Fibroblast of the aortic adventitia (primary cell): Measurements from ENCODE around the gene RASSF7. TPM values are rescaled to one million over a fixed set of nuclear protein-coding genes. Genes with fewer than 3 reads are reported as not detected.

Experiments
- DNase-seq: peaks from one replicate; pipeline ENCODE4 v3.0.0-alpha.2; 2010; ENCODE audit warnings: low read depth
- H3K4me3 ChIP-seq: 2 replicates; pipeline ENCODE4 v1.5.1; 2011; ENCODE audit warnings: low read depth, mild to moderate bottlenecking, control low read depth, low read length, moderate library complexity
- total RNA-seq: library from RNA; depleted of rRNA; stranded (reverse); fragments of >200 nt; gene quantifications from 2 replicates; pipeline ENCODE4 v1.2.3, GENCODE V29; 2012; ENCODE audit warnings: low replicate concordance
- TF ChIP-seq, protein P1 (sequence below): IDR thresholded peaks from 2 replicates; pipeline ENCODE4 v1.5.1; 2011; ENCODE audit warnings: mild to moderate bottlenecking, low read length, control low read depth, inconsistent platforms; ENCODE audit not compliant: insufficient read depth

Gene RASSF7
- total RNA-seq, 1 donor: 1.6 TPM

- no peak overlapping the region for H3K4me3 ChIP-seq
- no peak for DNase-seq
- TF ChIP-seq, protein P1, sequence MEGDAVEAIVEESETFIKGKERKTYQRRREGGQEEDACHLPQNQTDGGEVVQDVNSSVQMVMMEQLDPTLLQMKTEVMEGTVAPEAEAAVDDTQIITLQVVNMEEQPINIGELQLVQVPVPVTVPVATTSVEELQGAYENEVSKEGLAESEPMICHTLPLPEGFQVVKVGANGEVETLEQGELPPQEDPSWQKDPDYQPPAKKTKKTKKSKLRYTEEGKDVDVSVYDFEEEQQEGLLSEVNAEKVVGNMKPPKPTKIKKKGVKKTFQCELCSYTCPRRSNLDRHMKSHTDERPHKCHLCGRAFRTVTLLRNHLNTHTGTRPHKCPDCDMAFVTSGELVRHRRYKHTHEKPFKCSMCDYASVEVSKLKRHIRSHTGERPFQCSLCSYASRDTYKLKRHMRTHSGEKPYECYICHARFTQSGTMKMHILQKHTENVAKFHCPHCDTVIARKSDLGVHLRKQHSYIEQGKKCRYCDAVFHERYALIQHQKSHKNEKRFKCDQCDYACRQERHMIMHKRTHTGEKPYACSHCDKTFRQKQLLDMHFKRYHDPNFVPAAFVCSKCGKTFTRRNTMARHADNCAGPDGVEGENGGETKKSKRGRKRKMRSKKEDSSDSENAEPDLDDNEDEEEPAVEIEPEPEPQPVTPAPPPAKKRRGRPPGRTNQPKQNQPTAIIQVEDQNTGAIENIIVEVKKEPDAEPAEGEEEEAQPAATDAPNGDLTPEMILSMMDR: no peak
These were observed 6.8 kb upstream of the RASSF7 start for GRCh38 chr11:553988-554340.

DNA sequence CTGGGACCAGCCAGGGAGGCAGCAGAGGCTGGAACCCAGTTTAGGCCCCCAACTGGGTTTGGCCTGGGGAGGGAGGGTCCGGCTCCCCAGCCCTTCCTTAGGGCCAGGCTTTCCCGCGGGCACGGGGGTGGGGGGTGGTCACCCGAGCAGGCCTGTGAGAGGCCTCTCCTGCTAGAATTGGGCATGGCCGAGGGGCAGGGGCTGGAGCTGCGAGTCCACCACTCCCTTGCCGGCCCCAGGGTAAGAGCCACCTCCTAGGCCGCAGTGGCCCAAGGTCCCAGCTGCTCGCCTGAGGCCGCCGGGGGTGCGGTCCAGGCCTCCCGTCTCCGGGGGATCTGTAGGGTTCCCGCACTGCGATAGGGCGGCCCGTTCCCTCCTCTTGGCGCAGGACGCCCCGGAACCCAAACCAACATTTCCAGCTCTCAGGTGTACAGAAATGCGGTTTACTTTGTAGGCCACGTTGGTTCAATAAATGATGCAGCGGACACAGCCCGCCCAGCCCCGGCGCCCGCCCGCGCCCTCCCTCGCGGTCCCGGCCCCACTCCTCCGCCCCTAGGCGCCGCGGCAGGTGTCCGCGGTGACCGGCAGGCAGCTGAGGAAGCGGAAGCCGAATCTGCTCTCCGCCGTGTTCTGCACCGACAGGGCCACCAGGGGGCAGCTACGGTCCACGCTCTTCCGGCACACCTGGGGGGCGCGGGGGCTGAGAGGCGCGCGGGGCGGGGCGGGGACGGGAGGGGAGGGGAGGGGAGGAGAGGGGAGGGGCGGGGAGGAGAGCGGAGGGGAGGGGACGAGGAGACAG is 6.1 kb upstream of the RASSF7 start:
- no peak for DNase-seq
- H3K4me3 ChIP-seq: peak overlapping the region; percentile 5
- TF ChIP-seq, protein P1: peak; percentile 67

DNA sequence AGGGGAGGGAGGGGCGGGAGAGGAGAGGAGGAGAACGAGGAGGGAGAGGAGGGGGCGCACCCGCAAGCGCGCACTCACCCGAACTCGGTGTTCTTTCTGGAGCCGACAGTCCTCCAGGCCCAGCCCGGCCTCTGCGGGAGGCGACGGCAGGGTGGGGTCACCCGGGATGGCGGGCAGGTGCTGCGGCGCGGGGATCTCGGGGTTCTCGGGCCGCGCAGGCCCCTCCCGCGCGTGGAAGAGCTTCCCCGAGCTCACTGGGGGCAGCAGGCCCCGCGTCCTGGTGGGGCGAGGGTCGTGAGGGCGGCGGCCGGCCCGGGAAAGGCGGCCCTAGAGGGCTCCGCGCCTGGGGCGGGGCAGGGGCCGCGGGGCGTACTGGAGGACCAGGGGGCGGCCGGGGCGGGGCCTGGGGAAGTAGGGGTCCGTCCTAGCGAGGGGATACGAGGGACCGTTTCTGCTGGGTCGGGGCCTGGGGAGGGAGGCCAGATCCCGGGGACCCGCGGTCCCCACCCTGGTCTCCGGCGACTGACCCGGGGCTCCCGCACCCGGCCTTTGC is 5.5 kb upstream of the RASSF7 start:
- TF ChIP-seq, protein P1: no peak
- H3K4me3 ChIP-seq: no peak overlapping the region
- no peak for DNase-seq

DNA sequence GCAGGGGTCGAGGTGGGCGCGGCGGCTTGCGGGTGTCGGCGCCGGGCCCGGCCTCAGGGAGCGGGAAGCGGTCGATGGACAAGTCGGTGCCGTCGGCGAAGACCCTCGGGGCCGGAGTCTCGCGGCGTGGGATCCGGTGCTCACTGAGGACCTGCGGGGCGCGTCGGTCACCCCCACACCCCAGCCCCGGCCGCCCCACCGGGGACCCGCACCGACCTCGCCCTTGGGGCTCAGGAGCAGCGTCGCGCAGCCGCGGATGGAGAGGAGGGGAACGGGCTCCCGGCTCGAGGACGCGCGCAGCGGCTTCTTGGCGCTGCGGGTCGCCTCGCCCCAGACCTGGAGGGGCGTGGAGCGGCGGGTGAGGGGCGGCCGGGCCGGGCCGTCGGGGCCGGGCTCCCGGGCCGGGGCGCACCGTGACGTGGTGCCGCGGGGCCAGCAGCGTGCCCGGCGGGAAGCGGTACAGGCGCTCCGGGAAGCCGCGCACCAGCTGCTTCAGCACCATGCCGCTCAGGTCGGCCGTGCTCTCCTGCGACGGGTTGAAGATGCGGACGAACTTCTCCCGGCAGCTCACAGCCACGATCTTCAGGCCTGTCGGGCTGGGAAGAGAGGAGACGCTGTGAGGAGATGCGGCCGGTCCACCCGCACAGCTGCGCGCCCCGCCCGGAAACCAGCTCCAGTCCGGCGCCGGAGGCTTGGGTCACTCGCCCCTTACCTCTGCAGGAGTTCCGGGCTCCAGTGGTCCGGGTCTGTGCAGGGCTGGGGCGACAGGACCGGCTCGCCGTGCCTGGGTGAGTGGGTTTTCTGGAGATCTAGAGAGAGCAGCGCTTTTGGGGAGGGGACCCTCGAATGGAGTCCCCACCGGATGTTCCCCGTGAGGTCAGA is 4.7 kb upstream of the RASSF7 start:
- no peak for DNase-seq
- TF ChIP-seq, protein P1: no peak
- no peak overlapping the region for H3K4me3 ChIP-seq

DNA sequence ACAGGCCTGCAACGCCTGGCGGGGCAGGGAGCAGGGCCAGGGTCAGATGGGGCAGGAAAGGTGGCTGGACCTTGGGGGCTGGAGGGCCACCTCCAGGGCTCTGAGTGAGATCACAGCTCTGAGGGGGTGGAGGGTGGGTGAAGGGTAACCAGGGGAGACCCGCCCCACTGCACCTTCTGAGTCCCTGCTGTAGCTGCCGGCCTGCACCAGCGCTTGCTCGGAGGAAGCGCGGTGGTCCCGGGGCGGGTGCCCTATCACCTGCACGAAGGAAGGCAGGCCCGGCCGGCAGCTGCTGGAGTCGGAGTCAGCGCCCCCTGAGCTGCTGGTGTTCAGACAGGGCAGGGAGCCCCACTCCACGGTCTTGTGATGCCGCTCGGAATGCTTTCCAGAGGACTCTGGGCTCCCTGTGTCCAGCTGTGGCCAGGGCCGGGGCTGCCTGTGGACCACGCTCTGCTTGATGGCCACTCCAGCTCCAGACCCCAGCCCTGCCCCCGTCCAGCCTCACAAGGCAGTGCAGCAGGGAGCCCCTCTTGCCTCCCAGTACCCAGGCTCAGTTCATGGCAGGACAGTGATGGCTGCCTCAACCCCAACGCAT is 4.0 kb upstream of the RASSF7 start:
- no peak for DNase-seq
- H3K4me3 ChIP-seq: no peak overlapping the region
- TF ChIP-seq, protein P1: no peak

GRCh38 chr11:557328-558132 is 3.2 kb upstream of the RASSF7 start:
- TF ChIP-seq, protein P1: no peak
- no peak for DNase-seq
- H3K4me3 ChIP-seq: no peak overlapping the region
